ENCODE data around the gene STXBP3. TPM values are rescaled to one million over a fixed set of nuclear protein-coding genes. Genes with fewer than 3 reads are reported as not detected.

Gene STXBP3
- total and polyA plus RNA-seq, 2 of the 8 experiments (the other 6 are each of a cell fraction or from before 2014, with no cell fraction given), result 6.0 to 38.5 TPM

DNA sequence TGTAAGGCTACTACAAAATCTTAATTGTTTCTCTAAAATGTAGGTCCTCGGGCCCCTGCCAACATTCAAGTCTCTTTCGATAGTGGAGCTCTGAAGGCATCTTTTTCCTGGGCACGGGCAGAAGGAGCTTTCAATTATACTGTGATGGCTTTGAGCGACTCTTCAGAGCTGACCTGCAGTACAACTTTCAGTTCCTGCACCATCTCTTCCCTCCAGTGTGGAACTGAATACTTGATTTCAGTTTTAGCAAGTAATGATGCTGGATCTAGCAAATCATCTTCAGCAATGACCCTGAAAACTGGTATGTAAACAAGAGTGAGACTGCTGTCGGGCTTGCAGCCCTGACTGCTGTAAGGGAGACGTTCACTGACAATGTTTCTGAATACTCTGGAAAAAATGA is 24.2 kb upstream of the STXBP3 start (continued):
- TF ChIP-seq YY1 (IDR thresholded peaks at IDR 0.05; ENCODE audit: low read depth, low read length), result no peak
